GM12873 (cell line): Measurements from ENCODE around the gene MUC2.

Source experiments
- TF ChIP-seq, protein P1 (sequence below): IDR thresholded peaks from 2 replicates; pipeline ENCODE4 v1.5.1; 2012; ENCODE audit warnings: low read depth, mild to moderate bottlenecking, moderate library complexity, low read length, control low read depth; ENCODE audit not compliant: insufficient read depth; ENCODE audit errors: missing control alignments

The MUC2 gene

DNA sequence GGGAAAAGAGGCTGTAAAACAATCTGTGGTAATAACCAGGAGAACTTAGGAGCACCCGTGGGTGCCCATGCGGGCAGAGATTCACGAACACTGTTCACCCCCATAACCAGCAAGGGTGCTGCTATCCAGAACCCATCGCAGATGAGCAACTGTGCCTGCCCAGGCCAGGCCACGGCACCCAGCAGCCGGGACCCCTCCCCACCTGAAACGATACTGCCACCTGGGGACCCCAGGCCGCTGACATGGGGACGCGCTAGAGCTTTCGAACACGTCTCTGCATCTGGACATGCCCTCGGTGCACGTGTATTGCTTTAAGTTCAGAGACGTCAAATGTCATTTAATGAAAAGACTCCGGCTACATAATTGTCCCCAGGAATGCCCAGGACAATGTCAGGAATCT lies 14.3 kb upstream of the MUC2 start:
- TF ChIP-seq, protein P1, sequence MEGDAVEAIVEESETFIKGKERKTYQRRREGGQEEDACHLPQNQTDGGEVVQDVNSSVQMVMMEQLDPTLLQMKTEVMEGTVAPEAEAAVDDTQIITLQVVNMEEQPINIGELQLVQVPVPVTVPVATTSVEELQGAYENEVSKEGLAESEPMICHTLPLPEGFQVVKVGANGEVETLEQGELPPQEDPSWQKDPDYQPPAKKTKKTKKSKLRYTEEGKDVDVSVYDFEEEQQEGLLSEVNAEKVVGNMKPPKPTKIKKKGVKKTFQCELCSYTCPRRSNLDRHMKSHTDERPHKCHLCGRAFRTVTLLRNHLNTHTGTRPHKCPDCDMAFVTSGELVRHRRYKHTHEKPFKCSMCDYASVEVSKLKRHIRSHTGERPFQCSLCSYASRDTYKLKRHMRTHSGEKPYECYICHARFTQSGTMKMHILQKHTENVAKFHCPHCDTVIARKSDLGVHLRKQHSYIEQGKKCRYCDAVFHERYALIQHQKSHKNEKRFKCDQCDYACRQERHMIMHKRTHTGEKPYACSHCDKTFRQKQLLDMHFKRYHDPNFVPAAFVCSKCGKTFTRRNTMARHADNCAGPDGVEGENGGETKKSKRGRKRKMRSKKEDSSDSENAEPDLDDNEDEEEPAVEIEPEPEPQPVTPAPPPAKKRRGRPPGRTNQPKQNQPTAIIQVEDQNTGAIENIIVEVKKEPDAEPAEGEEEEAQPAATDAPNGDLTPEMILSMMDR = no peak

DNA sequence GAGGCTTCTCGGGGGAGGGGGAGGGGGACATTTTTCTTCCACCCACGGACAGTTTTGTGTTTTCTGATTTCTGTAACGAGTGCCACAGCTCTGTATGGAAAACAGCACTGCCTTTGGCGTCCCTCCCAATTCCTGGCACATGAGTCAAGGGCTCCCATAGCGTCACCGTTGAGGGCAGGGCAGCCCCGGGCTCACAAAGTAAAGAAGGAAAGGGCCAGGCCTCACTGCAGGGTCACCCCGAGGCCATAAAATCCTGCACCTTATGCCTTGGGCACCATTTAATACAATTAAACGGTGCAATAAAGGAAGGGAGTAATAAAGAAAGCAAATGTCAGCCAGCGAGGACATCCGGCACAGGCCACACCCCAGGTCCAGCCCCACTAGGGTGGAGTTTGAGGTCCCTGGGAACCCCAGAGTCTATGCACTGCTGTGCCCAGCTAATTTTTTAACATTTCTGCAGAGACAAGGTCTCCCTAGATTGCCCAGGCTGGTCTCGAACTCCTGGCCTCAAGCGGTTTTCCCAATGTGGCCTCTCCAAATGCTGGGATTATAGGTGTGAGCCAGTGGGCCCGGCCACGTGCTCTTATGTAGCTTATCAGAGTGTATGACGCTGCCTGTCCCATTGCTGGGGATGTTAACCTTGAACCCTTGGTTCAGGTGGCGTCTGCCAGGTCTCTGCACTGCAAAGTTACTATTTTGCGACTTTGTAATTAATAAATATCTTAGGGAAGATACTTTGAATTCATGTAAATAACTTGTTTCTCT lies 13.6 kb upstream of the MUC2 start:
- TF ChIP-seq, protein P1 = no peak

DNA sequence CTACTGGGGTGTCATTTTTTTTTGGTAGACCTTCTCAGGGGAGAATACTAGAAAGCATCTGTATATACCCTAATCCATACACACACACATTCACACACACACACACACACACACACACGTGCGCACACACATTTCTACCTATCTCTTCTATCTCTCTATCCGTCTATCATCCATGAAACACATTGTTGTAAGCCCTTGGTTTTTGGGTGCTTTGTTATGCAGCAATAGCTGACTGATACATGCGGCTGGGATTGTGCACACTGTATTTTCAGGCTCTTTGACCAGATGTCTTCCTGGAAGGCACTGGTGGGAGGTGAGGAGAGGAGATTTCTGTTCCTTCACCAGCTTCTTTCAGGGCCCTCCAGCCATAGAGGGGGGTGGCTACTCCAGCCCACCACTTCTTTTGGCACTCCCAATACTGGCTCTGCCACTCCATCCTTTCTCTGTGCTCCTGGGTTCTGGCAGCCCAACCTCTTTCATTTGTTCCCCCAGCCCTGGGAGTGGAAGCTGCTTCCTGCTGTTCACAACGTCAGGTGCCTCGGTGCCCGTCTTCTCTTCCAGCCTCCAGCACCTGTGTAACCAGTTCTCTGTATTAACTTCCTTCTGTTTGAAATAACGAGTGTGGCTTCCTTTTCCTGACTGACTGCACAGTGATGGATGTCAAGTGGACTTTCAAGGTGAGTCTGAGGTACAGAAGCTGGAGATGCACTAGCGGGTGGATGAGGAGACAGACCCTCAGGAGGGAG lies 12.4 kb upstream of the MUC2 start:
- TF ChIP-seq, protein P1 = no peak

DNA sequence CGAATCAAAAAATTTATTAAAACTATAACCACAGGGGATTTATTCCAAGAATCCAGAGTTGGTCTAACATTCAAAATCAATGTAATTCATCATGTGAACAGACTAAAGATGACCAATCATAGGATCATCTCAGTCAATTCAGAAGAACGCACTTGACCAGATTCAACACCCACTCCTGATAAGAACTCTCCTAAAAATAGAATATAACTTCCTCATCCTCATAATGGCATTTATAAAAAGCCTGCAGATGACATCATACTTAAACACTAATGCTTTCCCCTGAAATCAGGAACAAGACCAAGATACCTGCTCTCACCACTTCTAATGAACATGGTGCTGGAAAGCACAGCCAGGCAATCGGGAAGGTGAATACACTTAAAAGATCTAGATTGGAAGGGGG lies 10.5 kb upstream of the MUC2 start:
- TF ChIP-seq, protein P1 = no peak

DNA sequence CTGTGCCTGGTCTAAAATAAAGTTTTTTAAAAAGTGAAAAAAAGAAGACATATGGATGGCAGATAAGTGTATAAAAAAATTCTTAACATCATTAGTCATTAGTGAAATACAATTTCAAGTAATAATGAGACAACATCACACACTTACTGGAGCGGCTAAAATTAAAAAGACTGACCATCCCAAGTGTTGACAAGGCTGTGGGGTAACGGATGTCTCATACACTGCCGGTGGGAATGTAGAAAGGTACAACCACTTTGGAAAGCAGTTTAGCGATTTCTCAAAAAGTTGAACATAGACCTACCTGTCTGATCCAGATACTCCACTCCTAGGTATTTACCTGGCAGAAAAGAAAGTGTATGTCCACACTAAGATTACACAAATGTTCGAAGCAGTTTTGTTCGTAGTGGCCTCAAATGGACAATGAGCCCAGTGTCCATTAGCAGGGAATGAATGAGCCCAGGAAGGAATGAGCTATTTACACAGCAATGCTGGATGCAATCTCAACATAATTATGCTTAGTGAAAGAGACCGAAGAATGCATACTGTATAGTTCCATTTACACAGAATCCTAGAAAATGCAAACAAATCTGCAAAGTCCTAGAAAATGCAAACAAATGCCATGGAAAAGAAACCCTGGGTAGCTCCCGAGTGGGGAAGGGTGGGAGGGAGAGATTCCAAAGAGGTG lies 6.7 kb upstream of the MUC2 start:
- TF ChIP-seq, protein P1 = no peak

DNA sequence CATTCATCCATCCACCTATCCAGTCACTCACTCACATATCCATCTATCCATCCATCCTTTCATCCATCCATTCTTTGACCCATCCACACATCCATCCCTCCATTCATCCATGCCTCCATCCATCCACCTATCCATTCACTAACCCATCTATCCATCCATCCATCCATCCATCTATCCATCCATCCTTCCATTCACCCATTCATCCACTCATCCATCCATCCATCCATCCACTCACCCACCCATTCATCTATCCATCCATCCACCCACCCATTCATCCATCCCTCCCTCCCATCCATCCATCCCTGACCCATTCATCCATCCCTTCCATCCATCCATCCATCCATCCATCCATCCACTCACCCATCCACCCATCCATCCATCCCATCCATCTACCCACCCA lies 4.9 kb upstream of the MUC2 start:
- TF ChIP-seq, protein P1 = no peak
